KMS-11 (cell line): Measurements from ENCODE around the gene TMEM79.

Experiments
- H2AFZ ChIP-seq: fragments of 200-600 bp; sonication (generic); 2 replicates; pipeline ENCODE4 v1.6.1; 2016; ENCODE audit warnings: antibody characterized with exemption, mixed run types, low read depth
- H3K27ac ChIP-seq: fragments of 200-600 bp; sonication (generic); 2 replicates; pipeline ENCODE4 v1.6.1; 2016; ENCODE audit warnings: mild to moderate bottlenecking, mixed run types
- H3K27me3 ChIP-seq: fragments of 200-600 bp; sonication (generic); 2 replicates; pipeline ENCODE4 v1.6.1; 2017; ENCODE audit warnings: mild to moderate bottlenecking, low read depth, mixed run types, moderate library complexity; ENCODE audit not compliant: insufficient read depth
- H3K36me3 ChIP-seq: fragments of 200-600 bp; sonication (generic); 2 replicates; pipeline ENCODE4 v1.6.1; 2017; ENCODE audit warnings: mild to moderate bottlenecking, mixed run types; ENCODE audit not compliant: insufficient read depth
- H3K4me1 ChIP-seq: fragments of 200-600 bp; sonication (generic); 2 replicates; pipeline ENCODE4 v1.6.1; 2016; ENCODE audit warnings: mild to moderate bottlenecking, low read depth, mixed run types; ENCODE audit not compliant: poor library complexity, severe bottlenecking
- H3K4me2 ChIP-seq: fragments of 200-600 bp; sonication (generic); 2 replicates; pipeline ENCODE4 v1.7.0; 2016; ENCODE audit warnings: mild to moderate bottlenecking, mixed run types
- H3K4me3 ChIP-seq: fragments of 200-600 bp; sonication (generic); IDR thresholded peaks from 2 replicates; pipeline ENCODE4 v1.6.1; 2017; ENCODE audit warnings: low read depth, low read length, mixed read lengths; ENCODE audit not compliant: insufficient read depth
- H3K79me2 ChIP-seq: fragments of 200-600 bp; sonication (generic); 2 replicates; pipeline ENCODE4 v1.6.1; 2016; ENCODE audit warnings: low read depth, mixed run types; ENCODE audit not compliant: insufficient read depth
- H3K9ac ChIP-seq: fragments of 200-600 bp; sonication (generic); 2 replicates; pipeline ENCODE4 v1.6.1; 2016; ENCODE audit warnings: mild to moderate bottlenecking, mixed run types
- H4K20me1 ChIP-seq: fragments of 200-600 bp; sonication (generic); 2 replicates; pipeline ENCODE4 v1.6.1; 2016; ENCODE audit warnings: mild to moderate bottlenecking, mixed run types; ENCODE audit not compliant: insufficient read depth
- TF ChIP-seq, protein P1 (sequence below): fragments of 200-600 bp; sonication (generic); conservative IDR thresholded peaks from 2 replicates; pipeline ENCODE4 v1.6.1; 2017; ENCODE audit warnings: low read depth, mild to moderate bottlenecking, antibody characterized with exemption, low read length, moderate library complexity, mixed read lengths

Gene TMEM79

DNA sequence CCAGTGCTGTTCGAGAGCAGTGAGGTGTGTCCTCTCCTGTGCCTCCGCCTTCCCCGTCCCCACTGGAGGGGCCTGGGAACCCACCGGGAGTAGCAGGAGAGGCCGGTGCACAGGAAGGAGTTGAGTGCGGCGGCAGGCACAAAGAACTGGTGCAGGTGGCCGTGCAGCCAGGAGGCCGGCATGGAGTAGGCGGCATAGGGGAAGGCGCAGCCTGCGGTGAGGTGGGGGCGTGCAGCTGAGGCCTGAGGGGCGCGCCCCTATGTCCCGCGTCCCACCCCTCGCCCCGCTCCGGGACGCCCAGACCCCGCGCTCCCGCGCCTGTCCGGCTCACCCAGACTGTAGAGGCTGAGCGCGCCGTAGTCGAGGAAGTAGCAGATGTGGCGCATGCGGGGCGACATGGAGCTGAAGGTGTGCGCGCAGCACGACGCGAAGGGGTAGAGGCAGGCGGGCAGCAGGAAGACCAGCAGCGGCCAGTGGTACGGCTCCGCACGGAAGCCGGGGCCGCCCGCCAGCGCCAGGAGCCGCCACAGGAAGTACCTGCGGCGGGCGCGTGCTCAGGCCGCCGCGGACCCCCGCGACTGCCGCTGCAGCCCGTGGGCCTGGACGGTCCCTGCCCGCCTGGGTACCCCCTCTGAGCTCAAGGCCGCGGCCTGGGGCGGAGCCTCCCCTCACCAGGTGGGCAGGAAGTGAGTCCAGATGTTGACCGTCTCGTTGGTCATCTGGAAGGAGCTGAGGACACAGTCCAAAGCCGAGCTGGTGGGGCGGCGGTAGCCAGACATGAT is 38.5 kb upstream of the TMEM79 start:
- Histone ChIP-seq H3K27ac (no peak overlapping the region), H3K9ac (no peak overlapping the region), H3K4me1 (no peaks in the 10 kb centered on the region), H3K36me3 (no peaks in the 10 kb centered on the region; the same call in 1 of the 2 replicates), H4K20me1 (no peaks in the 10 kb centered on the region), H3K27me3 (no peaks in the 10 kb centered on the region), H3K79me2 (no peaks in the 10 kb centered on the region), H3K4me3 (no peak overlapping the region), H3K4me2 (no peak overlapping the region), H2AFZ (no peak overlapping the region)
- TF ChIP-seq, protein P1, sequence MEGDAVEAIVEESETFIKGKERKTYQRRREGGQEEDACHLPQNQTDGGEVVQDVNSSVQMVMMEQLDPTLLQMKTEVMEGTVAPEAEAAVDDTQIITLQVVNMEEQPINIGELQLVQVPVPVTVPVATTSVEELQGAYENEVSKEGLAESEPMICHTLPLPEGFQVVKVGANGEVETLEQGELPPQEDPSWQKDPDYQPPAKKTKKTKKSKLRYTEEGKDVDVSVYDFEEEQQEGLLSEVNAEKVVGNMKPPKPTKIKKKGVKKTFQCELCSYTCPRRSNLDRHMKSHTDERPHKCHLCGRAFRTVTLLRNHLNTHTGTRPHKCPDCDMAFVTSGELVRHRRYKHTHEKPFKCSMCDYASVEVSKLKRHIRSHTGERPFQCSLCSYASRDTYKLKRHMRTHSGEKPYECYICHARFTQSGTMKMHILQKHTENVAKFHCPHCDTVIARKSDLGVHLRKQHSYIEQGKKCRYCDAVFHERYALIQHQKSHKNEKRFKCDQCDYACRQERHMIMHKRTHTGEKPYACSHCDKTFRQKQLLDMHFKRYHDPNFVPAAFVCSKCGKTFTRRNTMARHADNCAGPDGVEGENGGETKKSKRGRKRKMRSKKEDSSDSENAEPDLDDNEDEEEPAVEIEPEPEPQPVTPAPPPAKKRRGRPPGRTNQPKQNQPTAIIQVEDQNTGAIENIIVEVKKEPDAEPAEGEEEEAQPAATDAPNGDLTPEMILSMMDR: no peak

DNA sequence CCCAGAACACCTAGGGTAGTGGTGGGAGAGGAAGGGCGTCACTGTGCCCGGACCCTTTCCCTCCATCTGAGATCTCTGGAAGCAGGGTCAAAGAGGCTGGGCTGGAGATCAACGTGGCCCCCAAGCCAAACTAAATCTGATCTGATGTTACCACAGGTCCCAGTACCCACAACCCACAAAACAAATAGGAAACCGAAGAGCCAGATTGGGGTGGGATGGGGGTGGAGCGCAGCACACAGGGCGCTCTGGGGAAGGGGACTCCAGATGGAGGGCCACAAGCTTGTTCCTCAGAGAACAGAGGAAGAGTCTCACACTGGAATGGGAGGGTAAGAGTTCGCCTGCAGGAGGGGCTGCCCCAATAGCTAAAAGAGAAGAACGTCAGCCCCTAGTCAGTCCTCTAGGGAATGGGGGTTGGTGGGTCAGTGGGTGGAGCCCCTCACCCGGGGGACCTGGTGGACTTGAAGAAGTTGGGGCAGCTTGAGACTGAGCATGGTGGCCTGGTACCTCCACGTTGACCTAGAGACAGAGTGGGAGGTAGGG is 37.8 kb upstream of the TMEM79 start:
- H3K27ac ChIP-seq: no peak overlapping the region
- no peak overlapping the region for H3K4me2 ChIP-seq
- TF ChIP-seq, protein P1: no peak
- no peaks in the 10 kb centered on the region for H3K4me1 ChIP-seq
- peaks cover under 1% of the 10 kb centered on the region; the same call in 1 of the 2 replicates for H3K36me3 ChIP-seq
- H3K4me3 ChIP-seq: no peak overlapping the region
- H2AFZ ChIP-seq: no peak overlapping the region
- H3K9ac ChIP-seq: no peak overlapping the region
- H3K27me3 ChIP-seq: no peaks in the 10 kb centered on the region
- H3K79me2 ChIP-seq: no peaks in the 10 kb centered on the region
- H4K20me1 ChIP-seq: no peaks in the 10 kb centered on the region

DNA sequence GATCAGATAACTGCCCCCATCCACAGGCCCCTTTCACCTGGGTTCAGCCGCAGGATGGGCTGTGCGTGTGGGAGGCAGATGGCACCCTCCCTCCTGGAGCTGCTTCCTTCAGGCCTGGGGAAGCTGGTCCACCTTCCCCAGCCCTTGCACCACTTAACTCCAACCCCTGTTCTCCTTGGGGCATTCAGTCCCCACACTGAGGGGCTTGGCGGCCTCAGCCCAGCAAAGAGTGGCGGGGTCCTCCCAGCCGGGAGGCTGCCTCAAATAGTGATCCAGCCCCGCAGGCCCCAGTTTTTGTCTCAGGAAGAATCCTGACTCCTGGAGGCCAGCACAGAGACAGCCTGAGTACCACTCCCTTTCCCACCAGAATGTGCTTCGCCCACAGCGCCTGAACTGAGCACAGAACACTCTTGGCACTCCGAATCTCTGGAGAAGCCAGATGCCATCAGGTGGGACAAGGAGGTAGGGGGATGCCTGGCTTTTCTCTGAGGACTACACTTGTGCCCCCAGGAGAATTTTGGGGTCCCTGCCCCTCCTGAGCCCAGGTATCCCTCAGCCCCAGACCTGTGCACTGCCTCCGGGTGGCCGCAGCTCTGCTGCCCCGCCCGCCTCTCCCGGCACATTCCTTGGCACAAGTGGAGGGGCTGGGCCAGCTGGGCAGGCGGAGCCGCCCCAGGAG is 37.2 kb upstream of the TMEM79 start:
- no peaks in the 10 kb centered on the region for H3K27me3 ChIP-seq
- no peaks in the 10 kb centered on the region for H3K79me2 ChIP-seq
- no peak overlapping the region for H3K9ac ChIP-seq
- no peak overlapping the region for H2AFZ ChIP-seq
- H3K4me3 ChIP-seq: no peak overlapping the region
- TF ChIP-seq, protein P1: no peak
- no peak overlapping the region for H3K27ac ChIP-seq
- no peaks in the 10 kb centered on the region for H4K20me1 ChIP-seq
- H3K36me3 ChIP-seq: peaks cover 6% of the 10 kb centered on the region; the same call in 1 of the 2 replicates
- no peak overlapping the region for H3K4me2 ChIP-seq
- peaks cover 3% of the 10 kb centered on the region for H3K4me1 ChIP-seq

DNA sequence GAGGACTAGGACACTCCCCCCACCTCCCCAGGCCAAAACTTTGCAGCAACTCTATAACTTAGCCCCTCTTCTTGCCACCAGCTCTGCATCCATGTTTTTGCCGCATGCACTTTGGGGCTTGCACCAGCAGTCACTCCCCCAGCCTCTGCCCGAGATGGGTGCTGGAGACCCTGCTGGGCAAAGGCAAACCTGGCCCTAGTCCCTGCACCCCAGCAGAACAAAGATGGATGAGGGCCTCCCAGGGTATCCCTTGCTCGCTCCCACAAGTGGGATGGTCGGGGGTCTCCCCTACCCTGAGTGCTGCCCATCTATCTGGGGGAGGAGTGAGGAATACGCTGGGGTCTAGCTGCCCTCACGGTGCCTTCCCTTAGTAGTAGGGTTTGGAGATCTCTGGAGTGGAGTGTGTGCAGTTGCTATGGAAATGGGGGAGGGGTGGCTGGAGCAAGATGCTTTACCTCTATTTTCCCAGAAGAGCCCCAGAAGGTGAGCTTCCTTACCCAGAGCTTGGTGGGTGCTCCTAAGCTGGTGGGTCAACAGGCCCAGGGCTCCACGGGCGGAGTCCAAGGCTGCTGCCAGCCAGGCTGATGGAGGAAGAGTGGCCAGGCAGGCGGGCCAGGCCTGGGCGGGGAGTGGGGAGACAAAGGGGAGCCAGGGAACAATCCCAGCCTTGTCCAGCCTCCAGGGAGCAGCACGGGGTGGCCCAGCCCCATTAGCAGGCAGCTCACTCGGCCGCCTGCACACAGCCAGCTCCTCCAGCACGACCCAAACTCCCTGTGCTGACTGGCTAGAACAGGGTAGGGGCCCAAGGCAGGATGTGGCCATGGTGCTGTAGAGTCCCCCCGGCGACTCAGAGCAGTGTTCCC is 36.4 kb upstream of the TMEM79 start, which contains the start of gene PAQR6:
Gene PAQR6, minus strand, starts transcription at position 597 of the 863 bp plus-strand sequence. CDS start 1,325 bp downstream, outside the sequence.
- no peaks in the 10 kb centered on the region for H3K27me3 ChIP-seq
- TF ChIP-seq, protein P1: no peak
- H3K4me1 ChIP-seq: peaks cover 11% of the 10 kb centered on the region
- no peak within 1 kb of the TSS for H3K4me3 ChIP-seq
- no peak within 1 kb of the TSS for H3K27ac ChIP-seq
- H3K36me3 ChIP-seq: peaks cover 14% of the 10 kb centered on the region; the same call in 1 of the 2 replicates
- no peak within 1 kb of the TSS for H3K9ac ChIP-seq
- no peak within 1 kb of the TSS for H2AFZ ChIP-seq
- no peaks in the 10 kb centered on the region for H4K20me1 ChIP-seq
- H3K79me2 ChIP-seq: no peaks in the 10 kb centered on the region
- H3K4me2 ChIP-seq: no peak within 1 kb of the TSS
